HG03103 (cell line): ENCODE data around the gene HIVEP2.
A peak's percentile ranks its signal among the peaks of the same experiment; 100 is the strongest.

ENCODE experiments used
- ATAC-seq: cut with Tn5 transposase; IDR thresholded peaks from one replicate; pipeline ENCODE4 v1.9.1; 2021; ENCODE audit warnings: low read depth; ENCODE audit not compliant: unreplicated experiment

Gene HIVEP2

DNA sequence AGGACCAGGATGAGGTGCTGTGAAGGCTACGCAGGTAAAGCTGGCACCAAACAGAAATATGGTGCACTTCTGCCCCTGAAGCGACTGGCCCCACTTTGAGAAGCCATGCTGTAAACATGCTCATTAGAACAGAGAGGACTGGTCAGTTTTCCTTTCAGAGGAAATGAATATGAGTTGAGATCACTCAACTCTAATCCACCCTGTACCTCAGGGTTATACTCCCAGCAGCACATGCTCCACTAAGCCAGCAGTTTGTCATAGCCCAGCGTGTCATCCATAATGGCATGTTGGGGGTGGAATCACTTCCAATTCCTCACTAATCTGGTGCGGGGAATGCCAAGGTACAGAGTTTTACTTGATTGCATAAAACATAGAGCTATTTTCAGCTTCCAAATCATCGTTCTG is 98.1 kb downstream of the HIVEP2 start:
- ATAC-seq: no peak

DNA sequence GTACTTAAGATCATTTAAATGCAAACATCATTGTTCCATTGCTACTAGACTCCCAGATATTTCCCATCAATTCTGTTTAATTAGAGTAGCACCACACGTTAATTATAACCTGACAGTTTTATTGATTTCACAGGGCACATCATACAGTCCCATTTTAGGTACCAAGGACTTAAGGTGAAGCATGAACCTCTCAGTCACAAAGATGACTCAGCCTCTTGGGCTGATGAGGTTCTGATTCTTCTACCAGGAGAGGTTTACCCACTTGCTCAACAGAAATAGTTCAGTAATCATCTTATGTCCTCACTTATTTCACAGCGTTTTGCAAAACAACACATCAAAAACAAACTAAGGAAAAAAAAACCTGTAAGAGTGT is 98.5 kb downstream of the HIVEP2 start:
- no peak for ATAC-seq

GRCh38 chr6:142845624-142846458 is 99.1 kb downstream of the HIVEP2 start:
- ATAC-seq: no peak

DNA sequence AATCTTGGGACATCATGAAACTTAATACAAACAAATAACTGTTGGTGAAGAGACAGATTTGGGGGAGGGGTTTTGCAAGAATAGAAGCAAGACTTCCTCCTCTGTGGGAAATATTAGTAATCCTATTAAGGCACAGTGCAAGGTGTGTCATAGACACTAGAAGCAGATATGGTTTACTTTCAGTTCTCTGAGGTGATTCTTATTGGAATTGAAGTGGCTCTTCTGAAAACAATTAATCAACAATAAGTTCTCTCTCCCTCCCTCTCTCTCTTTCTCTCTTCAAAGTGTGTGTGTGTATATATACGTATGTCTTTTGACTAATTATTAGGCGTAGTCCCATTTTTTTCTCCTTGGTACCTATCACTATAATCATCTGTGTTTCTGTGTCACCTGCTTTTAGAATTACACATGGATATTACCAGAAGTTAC is 99.8 kb downstream of the HIVEP2 start:
- peak; percentile 38 for ATAC-seq

GRCh38 chr6:142844065-142844755 is 100.8 kb downstream of the HIVEP2 start:
- ATAC-seq: no peak

DNA sequence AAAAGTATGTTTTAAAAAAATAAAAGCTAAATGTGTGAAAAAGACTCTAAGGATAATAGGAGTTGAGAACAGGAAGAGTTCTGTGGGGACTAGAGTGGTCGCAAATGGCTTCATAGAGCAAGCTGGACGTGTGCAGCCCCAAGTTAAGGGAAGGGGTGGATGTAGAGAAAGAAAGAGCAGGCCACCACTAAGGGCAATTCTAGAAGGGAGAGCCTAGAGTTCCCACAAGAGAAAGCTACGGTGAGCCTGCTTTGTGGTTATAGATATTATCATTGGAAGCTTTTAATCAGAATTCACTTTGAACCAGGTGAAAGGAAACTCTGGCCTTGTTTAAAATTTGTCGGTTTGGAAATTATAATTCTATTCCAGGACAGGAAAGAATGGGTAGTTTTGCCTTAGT is 101.6 kb downstream of the HIVEP2 start:
- no peak for ATAC-seq

- peak; percentile 50 for ATAC-seq
Observed at GRCh38 chr6:142842418-142843261, 102.3 kb downstream of the HIVEP2 start.

DNA sequence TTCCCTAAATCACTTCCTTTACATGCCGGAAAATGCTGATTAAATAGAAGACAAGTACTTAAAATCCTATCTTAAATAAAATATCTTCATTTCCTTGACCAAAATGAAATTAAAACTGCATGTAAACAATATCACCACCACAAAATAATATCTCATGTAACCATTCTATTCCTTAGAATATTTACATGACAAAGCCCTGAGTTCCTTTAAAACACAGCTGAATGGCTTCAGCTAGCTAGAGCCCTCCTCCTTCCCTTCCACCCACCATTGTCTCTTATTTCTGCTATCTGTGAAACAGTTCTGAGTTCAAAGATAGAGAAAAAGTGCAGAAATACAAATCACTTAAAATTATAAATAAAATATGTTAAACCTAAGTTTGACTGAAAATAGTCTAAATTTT is 103.1 kb downstream of the HIVEP2 start:
- ATAC-seq: no peak

- no peak for ATAC-seq
Observed at GRCh38 chr6:142839686-142840040, 105.3 kb downstream of the HIVEP2 start.

DNA sequence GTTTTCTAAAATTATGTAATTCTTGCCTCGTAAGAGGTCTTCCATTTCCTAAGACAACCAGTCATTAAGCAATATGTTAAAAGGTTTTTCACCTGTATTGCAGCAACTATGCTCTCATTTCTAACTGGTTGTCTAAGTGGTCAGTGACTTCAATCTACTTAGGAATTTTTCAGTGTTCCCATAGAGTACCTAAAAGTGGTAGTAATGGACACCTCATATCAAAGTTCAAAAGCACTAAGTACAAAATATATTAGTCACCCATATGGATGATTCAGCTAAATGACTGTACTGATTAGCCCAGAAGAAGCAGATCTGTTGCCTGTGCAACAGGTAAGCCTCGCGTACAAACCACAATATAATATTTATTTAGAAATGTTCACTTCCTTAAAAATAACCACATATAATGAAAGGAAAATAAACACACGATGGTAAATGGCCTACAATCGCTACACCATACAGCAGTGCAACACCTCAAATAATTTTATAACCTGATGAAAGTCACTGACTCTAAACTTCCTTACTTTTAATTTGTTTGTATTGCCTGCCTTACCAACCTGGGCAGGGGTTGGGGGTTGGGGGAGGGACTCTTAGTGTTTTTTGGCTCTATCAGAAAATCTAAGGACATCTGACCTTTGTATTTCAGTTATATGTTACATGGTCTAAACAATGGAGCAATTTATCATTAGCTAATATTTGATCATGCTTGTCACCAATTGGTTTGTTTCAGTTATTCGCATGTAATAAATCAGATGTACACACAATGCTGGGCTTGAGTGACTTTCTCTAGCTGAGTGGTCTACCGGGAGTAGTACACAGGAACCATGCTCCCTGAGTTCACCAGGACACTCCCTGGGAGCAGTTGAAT is 105.9 kb downstream of the HIVEP2 start:
- no peak for ATAC-seq

- no peak for ATAC-seq
Observed at GRCh38 chr6:142835787-142836535, 109.0 kb downstream of the HIVEP2 start.

DNA sequence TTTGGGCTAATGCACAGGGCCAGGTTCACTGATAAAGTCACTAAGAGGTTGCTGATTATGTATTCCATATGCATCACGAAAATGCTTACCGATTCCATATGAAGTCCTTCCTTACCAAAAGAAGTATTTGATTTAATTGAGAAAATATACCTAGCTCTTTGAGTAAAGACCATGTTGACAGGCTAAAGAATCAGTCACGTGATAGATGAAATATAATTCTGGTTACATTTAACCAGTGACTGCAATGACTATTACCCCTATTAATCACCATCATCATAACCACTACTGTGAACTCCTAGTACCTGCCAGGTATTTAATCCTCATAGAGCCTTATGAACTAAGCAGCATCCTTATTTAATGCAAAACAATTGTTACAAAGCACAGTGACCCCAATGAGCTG is 110.1 kb downstream of the HIVEP2 start:
- ATAC-seq: no peak

DNA sequence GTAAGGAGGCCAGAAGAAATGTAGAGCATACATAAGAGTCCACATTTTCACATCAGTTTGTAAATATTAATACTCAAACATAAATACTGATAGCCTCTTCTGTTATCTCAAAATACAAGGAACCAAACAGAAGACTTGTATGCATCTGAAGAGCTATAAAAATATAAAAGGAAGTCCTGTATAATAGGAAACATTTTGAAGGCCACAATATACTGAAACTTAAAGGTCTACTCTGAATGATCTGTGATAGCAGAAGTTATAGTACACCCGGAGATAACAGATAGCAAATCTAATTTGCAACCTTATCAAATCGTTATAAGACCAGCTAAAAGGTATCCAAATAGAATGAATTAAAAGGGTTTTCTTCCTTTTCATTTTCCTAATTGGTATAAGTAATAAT is 111.2 kb downstream of the HIVEP2 start:
- no peak for ATAC-seq

DNA sequence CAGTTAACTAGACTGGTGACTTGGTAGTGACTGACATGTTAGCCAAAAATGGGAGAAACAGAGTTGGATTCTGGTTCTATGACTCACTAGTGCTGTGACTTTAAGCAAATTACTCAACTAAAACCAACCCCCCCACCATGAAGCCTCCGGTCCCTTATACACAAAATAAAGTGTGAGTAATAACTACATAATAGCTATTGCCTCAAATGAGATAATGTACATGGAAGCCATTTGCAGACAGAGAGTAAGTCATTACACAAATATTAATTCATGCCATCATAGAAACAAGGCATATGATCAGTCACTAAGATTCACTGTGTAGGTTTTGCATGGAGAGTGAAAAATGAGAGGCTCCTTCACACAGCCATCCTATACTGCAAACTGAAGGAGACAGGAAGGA is 111.9 kb downstream of the HIVEP2 start:
- ATAC-seq: no peak

DNA sequence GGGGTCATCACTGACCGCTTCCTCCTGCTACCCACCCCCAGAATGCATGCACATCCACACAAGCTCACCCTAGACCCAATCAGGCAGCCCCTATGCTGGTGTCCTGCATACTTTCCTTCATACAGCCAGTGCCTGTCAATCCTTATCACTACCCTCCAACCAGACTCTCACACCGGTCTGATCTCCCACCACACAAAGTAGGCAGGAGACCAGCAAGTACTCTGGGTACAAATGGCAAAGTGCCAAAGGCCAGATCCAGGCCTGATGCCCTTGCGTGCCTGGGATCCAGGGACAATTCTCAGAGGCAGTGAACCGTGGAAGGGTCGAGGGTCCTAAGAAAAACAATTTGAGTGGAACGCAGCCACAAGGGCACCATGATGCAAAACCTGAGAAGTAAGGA is 114.2 kb downstream of the HIVEP2 start:
- no peak for ATAC-seq

DNA sequence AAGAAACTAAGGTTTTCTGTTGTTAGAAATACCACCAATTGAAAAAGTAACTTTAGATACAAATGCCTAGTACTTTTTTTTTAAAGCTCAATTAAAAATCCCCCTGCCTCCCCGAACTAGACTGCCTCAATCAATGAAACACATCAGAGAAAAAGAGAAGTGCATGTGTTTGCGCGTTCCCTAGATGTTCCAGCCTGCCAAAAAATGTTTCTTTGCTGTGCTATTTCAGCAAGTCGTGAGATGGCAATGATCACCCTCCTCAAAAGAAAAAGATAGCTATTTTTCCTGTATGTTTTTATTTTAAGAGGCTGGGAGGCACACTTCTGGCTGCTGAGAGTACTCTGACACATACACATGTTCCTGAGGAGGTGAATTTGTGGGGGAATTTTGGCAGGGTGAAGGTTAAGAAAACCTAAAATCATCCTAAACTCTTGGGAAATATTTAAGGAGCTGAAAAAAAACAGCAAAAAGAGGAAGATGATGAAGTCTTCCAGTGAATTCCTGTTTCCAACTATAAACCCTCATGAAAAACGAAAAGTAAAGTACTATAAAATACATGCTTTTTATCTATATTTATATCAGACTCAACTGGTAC is 114.8 kb downstream of the HIVEP2 start:
- ATAC-seq: no peak

DNA sequence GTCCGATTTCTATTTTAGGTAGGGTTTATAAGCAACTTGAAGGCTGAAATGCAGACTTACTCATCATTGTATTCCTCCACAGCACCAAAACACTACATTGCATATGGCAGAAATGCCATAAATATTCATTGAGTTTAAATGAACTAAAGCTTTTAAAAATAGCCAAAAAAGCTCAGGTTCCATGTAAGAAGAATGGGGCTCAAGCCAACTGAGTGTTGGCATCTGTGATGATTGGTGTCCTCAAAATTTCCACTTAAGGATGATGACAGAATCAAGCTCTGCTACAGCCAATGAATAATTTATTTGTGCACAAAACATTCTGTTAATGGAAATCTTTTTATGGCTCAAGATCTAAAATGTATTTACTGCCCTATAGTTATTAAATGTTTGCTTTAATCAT is 115.4 kb downstream of the HIVEP2 start:
- ATAC-seq: no peak

DNA sequence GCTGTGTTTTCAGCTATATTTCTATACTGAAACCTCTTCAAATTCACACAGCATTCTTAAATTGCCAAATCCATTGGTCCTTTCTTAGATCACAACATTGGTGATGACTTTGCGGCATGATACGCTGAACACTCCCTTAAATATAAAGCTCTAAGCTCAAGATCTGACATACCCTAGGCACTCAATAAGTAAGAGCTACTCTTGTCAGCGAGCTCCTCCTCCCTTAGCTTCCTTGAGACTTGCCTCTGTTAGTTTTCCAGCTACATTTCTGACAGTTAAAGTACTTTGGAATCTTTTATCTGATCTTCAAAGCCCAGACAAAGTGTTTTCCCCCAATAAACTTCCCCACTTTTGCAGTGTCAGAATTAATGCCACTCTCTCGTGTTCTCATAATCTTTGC is 117.0 kb downstream of the HIVEP2 start:
- ATAC-seq: no peak

DNA sequence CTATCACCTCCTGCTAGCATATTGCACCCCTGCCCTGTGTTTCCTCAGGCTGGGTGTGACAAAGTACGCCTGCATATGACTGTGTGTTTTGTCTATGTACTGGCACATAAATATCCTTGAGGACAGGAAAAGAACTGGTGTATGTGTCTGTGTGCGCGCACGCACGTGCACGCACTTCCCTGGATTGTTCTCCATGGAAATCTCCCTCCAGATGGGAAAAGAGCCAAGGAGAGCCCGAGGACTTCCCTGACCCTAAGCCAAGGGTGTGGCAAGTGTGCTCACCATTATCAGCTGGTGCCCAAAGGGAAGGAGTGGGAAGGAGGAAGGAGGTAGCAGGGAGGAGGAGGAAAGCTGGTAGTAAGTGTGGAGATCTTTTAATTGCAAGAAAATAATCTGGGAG is 117.6 kb downstream of the HIVEP2 start:
- no peak for ATAC-seq
